IPS DF 4.7 (cell line): ENCODE results near the gene DUSP22.
"Not testable (repeated sequence)": the region's sequence is repeated elsewhere in the genome, so short reads cannot be mapped to it uniquely, and the experiment has no call there.

Experiments
- DNase-seq: peaks from one replicate; pipeline ENCODE4 v3.0.0-alpha.2; 2013; ENCODE audit warnings: low spot score; ENCODE audit errors: extremely low read depth

The DUSP22 gene

DNA sequence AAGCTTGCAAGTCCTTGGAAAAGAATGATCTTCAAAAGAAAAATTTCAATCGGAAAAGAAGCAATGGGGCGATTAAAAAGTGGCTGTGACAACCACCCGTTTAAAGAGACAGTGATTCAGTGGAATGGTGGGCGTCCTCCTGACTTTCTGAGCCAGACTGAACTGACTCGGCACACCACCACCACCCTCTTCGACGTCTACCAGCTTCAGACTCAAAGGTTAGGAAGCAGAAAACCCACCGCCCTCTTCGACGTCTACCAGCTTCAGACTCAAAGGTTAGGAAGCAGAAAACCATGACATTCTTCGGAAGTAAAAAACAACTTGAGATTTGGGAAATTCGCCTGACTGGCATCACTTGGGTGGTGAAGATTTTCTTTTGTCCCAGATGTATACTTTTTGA is 71.0 kb downstream of the DUSP22 start:
- no peak for DNase-seq

DNA sequence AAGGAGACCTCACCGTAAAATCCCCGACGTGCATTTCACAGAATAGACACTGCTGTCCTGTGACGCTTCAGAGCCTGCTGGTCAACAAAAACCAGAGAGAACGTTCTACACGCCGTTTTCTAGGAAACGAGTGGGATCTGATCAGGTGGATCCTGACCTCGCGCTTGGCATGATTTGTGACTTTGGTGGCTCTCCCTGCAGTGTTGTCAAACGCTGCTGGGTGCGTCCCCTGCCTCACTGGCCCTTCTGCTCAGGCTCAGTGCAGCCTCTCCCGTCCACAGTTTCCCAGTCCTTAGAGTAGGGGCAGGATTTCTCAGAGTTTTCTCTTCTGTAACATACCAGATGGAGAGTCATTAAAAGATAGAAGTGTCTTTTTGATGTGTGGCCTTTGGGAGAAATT is 71.6 kb downstream of the DUSP22 start:
- DNase-seq: no peak

DNA sequence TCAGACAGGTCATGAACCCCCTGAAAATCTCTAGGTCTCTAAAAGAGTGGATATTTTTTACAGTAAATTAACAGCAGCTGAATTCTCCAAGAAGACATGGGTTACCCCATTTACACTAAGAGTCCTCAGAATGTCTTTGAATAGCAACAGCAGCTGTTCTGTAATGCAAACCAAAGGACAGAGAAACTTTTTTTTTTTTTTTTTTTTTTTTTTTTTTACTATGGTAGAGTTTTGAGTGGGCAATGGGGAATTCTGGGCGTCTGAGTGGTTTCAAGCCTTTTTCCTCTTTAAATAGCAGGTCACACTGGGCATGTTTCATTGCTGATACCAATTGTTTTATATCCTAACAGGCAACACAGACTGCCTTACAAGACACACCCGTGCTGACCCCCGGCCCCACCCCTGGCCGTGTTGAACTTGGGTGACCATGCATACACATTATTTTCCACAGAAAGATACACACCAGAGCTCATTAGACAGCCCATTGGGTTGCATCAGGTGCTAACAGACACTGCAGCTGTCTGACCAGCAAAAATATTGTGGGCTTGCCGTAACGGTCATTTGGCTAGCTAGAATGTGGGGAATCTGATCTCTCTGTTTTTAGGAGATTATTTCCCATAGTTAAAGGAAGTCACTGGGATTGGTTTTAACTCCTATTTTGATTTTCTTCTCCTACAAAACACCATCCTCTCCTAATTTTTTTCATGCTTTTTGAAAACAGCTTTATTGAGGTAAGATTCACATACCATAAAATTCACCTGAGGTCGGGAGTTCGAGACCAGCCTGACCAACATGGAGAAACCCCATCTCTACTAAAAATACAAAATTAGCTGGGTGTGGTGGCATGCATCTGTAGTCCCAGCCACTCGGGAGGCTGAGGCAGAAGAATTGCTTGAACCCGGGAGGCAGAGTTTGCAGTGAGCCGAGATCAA is 72.6 kb downstream of the DUSP22 start:
- DNase-seq: no peak

DNA sequence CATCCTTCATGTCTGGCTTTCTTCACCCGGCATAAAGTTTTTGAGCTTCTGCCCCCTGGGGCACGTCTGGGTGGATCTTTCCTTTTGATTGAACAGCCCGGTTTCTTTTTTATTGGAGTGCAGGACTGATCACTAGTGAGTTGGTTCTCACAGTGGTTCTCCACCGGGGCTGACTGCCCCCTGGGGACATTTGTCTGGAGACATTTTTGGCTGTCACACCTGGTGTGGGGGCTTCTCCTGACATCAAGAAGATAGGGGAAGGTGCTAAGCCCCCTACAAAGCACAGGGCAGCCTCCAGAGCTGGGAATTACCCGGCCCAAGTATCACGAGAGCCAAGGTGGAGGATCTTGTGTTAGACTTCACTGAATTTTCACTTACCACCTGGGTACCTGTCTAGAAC is 73.5 kb downstream of the DUSP22 start:
- no peak for DNase-seq

DNA sequence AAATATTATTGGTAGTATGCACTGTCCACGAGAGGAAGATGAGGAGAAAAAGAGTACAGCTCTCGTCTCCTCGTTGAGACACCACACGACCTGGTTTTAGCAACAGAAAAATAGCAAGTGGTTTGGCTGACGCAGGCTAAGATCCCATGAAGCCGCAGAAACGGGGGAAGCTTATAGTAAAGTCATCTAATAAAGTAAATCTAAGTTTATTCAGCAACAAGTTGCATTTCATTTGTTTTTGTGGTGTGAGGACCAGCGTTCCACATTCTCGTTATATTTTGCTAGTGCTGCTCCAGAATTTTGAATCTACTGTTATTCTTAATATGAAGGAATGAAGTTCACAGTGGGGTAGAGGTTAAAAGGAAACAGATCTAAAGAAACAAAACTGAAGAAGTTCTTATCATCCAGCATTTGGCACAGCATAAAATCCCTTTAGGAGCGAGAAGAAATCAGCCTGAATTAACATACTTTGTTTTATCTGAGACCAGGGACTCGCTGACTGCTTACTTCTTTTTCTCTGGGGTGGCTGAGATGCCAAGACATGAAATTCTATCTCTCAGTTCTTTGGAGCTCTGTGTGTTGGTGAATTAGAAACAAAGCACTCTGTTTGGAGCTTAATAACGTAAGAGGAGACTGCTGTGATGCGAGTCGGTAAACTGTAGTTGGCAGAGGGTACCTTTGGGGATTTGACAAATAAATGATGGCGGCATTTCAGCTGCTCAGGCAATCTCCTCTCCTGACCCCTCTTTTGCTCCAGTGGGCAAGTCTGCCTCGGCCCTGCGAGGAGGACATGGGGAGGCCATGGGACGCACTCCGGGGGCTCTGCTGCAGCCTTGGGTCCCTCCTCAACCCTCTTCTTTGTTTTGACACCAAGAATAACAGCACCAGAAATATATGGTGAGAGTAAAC is 74.4 kb downstream of the DUSP22 start:
- no peak for DNase-seq

DNA sequence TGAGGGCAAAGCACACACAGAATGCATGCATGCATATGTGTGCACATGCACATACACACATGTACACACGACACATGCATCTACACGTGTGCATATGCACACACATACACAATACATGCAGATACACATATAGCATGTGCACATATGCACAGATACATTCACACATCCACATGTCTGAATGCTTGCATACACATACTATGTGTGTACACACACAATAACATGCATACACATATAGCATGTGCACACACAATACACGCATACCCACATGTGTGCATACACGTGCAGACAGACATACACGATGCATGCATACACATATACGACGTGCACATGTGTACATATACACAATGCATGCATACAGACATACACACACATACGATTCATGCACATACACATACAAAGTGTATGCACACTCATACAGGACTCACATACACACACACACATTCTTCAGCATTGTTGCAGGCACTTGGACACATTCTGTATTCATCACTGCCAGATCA is 75.1 kb downstream of the DUSP22 start:
- DNase-seq: no peak

DNA sequence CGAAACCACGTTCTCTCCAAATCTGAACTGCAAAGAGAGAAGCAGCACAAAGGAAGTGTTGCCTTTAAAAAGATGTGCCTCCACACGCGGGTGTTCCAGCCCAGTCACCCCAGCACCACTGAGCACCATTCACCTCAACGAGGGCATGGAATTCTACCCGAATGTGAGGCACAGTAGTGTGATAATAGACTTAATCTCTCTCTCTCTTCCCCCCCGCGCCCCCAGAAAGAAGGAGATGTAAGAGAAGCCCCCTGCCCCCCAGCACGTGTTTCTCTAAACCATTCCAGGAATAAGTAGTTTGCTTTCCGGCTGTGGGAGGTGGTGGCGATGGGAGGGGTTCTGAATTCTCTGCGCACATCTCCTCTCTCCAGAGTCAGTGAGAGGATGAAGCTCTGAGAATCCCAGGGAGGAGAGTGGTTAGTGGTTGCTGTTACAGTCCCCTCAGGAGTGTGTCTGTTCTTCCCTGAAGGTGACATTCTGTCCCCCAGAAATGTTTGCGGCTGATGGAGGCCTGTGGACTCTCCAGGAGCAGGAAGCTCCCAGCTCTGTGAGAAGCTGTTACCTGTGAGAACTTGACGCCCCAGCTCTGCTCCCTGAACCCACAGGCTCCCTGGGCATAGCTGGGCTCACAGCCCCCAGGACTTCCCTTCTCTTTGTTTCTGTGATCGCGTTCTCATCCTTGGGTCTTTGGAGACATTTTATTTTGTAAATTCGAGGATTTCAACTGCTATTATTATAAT is 75.8 kb downstream of the DUSP22 start:
- no peak for DNase-seq

DNA sequence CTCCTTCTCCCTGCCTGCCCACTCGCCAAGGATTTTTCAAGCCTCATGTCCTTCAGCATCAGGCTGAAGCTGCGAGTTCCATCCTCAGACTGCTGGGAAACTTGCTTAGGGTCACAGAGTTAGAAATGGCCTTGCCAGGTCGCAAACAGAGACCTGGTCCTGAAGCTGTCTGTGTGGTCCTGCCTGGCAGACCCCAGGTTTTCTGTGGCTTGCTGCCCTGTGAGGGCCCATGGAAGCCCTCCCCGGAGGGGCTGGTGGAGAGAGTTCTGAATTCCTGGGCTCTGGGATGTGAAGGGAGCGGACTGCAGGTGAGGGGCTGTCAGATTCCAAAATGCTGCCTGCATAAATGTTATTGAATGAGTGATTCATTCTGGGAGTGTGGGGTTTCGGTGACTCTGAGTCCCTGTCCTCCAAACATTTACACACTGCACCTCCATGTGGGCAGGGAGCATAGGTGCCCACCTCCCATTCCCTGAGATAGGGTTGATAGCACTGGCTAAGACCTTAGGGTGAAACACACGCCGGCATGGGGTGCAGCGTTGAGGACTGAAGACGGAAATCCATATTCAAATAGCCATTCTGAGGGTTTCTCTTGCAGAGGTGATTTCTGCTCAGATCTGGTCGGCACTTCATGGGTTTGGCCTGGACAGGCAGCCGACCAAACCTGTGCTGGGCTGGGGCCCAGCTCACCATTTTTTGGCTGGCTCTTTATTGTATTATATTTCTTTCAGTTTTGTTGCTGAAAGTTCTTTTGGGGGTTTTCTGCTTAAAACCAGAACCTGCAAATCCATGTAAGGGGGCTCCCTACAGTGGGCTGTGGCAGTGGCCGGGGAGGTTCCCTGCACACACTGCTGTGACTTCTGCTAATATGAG is 77.5 kb downstream of the DUSP22 start:
- no peak for DNase-seq

DNA sequence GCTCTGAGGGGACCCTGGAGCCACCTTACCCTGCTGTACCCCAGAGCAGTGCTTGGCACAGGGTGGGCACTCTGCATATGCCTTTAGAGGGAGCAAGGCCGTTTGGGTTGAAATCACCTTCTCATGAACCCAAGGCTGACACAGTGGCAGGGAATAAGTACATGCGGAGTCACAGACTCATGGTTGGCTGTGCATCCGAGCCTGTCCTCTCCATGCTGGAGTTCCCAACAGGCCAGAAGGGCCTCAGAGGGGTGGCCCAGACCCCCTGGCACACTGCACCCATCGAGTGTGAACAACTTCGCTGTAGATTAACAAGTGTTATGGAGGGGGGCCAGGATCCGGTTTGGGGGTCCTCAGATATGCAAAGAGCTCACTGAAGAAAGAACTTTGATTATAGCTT is 78.3 kb downstream of the DUSP22 start:
- no peak for DNase-seq

DNA sequence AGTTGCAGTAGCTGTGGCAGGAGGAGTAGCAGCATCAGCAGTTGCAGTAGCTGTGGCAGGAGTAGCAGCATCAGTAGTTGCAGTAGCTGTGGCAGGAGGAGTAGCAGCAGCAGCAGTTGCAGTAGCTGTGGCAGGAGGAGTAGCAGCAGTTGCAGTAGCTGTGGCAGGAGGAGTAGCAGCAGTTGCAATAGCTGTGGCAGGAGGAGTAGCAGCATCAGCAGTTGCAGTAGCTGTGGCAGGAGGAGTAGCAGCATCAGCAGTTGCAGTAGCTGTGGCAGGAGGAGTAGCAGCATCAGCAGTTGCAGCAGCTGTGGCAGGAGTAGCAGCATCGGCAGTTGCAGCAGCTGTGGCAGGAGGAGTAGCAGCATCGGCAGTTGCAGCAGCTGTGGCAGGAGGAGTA is 79.6 kb downstream of the DUSP22 start:
- not testable (repeated sequence) for DNase-seq

DNA sequence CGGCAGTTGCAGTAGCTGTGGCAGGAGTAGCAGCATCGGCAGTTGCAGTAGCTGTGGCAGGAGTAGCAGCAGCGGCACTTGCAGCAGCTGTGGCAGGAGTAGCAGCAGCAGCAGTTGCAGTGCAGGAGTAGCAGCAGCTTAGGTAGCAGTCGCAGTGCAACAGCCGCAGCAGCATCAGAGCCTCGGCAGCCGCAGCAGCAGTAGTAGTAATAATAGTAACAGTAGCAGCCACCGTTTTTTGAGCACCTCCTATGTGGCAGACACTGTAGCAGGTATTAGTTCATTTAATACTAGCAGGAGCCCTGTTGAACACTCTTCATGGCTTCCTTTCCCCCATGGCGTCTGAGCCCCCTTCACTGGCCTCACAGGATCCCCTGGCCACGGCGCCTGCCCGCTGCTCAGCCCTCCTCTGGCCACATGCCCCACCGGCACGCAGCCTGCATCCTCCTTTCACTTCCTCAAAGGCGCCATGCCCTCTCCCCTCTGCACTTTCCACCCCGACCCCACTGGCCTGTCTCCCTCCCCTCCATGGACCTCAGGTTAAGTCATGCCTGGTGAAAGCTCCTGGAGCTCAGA is 80.1 kb downstream of the DUSP22 start:
- DNase-seq: no peak

DNA sequence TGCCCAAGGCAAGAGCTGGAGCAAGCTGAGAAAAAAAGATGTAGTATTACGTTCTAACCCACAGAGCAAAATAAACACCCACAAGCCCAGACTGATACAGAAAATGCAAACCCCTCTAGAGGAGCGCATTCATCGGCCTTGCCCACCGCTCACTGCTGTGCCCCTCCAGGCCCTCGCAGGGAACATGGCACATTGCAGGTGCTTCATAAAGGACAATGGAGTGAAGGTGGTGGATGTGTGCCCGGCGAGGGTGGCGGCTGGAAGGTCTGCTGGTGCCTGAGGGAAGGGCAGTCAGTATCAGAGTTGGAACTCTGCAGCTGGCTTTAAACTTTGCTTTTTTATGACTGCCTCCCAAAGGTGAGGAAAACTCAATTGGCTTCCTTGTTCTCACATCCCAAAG is 80.7 kb downstream of the DUSP22 start:
- DNase-seq: no peak

DNA sequence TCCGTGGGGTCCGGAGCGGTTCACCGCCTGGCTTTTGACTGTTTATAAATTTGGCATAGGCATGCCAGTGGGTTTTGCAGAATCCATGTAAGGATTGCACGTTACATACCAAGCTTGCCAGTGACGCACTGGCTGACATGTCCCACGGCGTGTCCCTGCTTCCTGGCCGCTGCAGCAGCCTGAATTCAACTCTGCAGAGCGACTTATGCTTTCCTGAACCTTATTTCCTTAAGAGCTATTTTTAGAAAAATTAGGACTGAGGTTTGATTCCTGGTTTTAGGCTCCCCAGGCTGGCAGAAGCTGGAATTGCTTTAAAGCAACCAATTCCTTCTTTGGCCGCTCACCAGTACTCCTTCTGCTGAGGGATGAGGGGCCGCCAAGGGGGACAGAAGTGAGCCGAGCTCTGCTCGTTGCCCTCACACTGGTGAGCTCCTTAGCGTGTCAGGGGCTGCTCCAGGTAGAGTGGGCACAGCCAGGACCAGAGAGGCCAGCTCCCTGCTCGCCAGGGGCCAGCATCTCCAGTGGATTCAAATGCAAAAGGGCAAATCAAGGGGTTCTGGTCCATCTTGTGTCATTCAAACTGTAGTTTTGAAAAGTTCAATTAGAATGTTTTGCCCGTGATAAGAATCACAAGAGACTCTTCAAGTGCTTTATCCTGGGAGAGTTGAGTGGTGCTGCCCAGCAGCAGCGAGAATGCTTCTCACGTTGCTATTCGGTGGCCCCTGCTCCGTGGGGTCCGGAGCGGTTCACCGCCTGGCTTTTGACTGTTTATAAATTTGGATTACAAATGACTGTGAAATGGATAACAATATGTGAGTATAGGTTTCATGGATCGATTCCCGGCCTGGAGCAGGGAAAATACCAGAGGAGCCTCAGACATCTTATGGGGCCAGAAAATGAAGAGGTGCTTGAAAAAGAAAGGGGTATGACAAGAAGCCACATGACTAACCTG is 81.8 kb downstream of the DUSP22 start:
- DNase-seq: no peak

DNA sequence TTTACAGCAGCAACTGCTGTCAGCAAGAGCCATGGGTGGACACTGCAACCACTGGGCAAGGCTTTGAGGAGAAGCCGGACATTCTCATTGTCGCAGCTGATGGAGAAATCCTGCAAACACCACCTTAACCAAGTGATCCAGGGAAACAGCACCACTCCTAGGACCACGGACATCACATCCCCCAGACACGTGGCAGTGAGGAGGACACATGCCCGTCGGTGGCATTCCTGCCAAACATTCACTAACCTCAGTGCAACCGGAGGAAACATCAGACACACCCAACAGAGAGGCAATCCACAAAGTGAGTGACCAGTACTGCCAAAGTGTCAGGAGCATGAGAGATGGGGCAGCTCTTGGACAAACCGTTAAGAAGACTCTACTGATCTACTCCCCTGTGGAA is 82.7 kb downstream of the DUSP22 start:
- DNase-seq: no peak

DNA sequence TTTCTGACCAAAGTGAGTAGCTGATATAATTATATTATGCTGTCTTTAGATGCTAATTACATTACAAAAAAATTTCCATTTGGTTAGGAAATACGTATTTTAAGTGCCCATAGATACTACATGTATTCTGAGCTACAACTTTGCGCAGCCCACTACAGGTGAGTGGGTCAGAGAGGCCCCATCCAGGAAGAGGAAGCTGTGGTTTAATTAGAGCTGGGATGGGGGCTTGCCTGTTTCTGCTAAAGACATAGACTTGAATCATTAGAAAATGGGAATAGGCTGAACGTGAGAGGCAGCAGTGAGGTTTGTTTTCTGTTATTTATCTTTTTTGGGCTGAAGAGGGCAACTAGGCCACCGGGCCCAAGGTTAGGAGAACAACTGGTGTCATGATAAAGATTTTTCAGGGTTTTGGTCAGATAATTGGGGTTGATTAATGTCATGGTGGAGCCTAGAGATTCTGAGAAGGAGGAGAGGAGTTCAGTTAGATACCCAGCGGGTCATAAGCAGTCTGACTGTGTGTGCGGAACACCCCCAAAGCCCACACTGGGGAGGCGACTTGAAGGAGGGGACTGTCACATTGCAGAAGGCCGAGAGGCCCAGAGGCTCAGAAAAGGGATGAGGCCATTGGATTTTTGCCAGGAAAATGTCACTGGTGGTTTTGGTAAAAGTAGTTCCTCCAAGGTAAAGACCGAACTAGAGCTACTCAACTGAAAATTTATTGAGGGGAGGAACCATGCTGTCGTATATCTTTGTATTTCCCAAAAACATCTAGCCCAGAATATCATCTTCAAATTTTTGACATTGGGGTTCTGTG is 84.7 kb downstream of the DUSP22 start:
- DNase-seq: no peak

DNA sequence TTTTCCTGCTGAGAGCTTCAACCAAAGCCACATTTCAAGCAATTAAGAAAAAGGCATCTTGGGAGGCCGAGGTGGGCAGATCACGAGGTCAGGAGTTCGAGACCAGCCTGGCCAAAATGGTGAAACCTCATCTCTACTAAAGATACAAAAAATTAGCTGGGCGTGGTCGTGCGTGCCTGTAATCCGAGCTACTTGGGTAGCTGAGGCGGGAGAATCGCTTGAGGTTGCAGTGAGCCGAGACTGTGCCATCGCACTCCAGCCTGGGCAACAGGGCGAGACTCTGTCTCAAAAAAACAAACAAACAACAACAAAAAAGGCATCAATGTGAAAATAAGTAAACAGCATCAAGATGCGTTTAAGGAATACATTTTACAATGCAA is 85.3 kb downstream of the DUSP22 start:
- DNase-seq: not testable (repeated sequence)

DNA sequence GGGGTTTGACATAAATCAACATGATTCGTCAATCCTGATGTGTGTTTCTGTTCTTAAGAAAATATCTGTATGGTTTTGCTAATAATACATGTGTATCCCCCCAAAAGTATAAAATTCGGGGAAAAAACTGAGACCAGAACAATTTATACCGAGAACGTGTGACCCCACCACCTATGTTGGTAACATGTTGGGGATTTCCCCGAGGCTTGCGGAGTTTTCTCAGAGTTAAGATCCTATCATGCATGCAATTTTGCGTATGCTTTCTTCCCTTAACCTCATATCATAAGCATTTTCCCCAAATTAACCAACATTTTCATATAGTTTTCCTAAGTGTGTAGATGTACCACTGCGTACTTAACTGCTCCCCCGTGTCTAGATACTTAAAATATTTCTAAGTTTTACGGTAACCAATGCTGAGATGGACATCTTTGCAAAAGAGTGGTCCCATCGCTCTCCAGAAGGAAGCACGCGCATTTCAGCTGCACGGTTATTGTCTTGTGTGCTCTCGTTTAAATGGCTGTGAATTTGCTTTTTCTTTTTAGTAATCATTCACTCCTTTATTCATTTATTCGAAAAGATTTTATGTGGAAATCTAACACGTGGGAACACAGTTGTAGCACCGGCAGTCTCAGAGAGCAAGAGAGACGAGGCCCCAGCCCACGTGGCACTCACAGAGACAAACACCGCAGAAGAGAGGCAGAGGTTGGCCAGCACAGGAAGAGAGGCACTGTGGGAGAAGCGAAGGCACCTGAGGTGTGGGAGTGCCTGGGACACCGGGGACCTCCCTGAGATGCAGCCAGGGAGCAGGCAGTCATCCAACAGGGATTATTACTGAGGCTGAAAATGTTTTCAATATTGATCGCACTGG is 86.0 kb downstream of the DUSP22 start:
- no peak for DNase-seq
